GM19397 (cell line): ENCODE measurements around the gene FAM3B.

Experiments used
- ATAC-seq: cut with Tn5 transposase; IDR thresholded peaks from one replicate; pipeline ENCODE4 v1.9.1; 2021; ENCODE audit warnings: mild to moderate bottlenecking, moderate library complexity; ENCODE audit not compliant: unreplicated experiment

The FAM3B gene

DNA sequence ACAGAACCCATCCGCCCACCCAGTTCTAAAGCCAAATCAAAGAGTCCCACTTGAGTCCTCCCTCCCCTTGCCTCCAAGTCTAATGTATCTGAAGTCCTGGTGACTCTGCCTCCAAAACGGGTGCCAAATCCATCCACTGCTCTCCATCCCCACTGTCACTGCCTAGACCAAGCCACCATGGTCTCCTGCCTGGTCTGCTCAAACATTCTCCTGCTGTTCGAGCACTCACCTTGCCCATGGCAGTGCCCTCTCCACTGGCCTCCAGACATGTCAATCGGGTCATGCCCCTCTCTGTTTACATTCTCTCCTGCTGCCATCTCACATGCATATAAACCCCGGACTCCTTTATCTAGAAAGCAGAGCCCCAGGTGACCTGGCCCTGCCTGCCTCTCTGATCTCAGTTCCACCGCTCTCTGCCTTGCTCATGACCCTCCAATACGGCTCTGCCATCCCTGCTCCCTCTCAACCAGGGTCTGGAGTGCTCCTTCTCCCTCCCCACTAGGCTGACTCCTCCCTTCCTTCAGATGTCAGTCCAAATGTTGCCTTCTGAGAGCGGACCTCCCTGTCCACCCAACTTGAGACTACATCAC lies 77.4 kb downstream of the FAM3B start:
- ATAC-seq: no peak

DNA sequence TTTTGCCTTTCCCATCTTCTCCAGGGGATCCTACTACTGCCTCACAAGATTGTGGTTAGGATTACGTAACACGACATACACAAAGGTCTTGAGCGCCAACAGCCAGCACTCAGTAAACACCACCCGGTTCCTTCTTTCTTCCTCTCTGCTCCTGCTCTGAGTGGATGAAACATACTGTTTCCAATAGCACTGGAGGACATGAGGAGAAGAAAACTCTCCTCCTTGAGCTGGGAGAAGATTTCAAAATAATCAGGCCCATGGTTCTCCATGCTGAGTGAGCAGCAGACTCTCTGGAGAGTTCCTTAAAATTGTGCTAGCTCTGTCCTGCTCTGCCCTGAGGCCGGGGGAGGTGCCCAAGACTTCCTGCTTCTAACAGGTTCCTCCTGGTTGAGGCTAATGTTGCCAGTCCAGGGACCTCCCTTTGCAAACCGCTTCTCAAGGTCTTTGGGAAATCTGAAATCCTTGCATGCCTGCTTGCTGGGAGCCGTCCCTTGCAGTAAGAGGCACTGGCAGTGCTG lies 80.0 kb downstream of the FAM3B start:
- no peak for ATAC-seq

DNA sequence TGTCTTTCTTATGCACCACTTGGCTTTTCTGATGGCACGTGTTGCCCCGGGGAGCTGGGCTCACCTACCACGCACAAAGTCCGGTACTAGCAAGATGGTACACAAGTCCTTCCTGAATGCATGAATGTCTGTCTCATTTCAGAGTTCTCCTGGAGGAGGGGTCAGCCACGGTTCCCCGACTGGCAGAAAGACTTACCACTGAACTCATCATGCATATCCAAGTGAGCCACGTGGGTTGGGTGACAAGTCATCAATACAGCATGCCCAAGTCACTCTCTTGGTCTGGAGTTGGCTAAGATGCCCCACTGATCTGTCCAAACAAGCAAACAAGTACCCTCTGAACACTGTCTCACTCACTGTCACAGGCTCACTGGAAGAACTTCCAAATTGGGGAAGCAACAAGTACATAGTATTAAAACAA lies 80.9 kb downstream of the FAM3B start:
- no peak for ATAC-seq

DNA sequence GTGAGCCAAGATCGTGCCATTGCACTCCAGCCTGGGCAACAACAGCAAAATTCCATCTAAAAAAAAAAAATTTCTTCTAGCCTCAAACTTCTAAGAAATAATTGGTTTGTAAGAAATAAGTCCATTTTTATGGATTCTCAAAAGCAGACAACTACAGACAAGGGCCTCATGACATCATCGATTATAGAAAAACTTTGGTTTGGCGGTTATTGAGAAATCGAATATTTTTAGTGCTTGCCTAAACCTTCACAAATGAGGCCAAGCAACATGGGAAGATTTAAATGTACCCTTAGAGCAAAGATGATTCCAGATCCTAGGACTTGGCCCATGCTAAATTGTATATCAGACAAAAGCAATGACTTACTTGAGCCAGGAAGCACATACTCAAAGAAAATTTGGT lies 81.7 kb downstream of the FAM3B start:
- ATAC-seq: no peak

DNA sequence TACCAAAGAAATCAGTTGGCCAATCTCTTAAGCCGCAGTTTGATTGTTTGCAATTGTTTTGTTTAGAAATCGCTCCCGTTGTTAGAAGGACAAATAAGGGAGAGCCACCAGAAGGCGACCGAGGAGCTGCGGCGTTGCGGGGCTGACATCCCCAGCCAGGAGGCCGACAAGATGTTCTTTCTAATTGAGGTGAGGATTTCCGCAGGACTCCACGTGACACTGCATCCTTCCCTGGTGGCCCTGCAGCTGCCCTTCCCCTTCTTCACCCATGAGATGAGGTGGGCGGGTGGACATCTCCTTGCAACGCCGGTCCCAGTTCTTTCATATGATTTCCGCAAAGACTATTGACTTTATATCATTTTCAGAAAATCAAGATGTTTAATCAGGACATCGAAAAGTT lies 82.2 kb downstream of the FAM3B start:
- no peak for ATAC-seq

DNA sequence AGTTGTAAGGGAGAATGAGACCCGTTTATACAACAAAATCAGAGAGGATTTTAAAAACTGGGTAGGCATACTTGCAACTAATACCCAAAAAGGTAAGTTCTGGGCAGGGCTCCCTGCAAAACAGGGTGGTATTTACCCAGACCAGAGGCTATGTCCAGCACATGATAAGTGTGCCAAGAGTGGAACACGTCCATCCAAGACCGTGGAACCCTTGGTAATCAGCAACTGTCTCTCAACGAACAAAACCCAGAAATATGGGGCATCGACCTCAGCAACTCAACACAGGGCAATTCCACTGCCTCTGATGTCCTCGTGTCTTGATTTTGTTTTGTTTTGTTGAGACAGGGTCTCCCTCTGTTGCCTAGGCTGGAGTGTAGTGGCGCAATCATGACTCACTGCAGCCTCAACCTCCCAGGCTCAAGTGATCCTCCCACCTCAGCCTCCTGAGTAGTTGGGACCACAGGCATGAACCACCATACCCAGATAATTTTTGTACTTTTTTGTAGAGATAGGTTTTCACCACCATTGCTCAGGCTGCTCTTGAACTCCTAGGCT lies 82.7 kb downstream of the FAM3B start:
- no peak for ATAC-seq

DNA sequence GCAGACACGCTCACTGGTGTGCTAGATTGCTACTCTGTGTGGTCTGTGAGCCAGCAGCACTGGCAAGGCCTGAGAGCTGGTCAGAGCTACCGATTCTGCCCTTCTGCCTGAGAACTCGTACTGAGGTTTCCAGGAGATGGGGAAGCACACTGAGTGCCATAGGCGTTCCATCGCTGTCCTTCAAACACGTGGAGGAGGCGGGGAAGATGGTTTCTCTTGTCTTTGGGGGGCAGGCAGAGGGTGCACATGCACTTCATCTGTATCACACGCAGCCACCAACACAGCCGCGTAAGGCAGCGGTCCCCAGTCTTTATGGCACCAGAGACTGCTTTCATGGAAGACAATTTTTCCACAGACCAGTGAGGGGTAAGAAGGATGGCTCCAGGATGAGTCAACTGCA lies 85.6 kb downstream of the FAM3B start:
- no peak for ATAC-seq

DNA sequence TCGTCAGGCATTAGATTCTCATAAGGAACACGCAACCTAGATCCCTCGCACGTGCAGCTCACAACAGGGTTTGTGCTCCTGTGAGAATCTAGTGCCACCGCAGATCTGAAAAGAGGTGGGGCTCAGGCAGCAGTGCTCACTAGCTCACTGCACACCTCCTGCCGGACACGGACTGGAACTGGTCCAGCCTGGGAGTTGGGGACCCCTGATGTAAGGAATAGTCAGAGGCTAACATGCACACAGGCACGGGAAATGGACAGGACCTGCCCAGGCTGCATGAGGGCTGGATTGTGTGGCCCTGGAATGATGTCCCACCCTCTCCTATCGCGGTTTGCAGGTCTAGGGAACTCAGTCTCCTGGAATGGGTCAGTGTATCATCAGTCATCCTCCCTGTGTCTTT lies 86.2 kb downstream of the FAM3B start:
- ATAC-seq: no peak

DNA sequence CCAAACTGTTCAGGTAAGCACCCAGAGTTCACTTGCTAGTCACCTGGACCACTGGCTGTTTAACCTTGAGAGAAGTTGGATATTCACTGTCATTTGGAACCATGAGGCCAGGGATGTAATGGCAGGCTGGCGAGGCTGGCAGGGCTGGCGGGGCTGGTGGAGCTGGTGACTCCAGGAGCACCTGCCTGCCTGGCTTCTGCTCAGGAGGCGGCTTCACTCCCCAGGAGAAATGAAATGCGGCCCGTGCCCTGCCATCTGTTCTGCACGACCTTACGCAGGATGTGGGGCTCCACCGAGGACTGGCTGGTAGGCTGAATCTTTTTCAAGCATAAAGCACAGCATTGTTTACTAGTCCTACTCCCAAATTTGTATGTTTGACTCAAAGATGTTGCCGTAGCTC lies 86.7 kb downstream of the FAM3B start:
- ATAC-seq: no peak

DNA sequence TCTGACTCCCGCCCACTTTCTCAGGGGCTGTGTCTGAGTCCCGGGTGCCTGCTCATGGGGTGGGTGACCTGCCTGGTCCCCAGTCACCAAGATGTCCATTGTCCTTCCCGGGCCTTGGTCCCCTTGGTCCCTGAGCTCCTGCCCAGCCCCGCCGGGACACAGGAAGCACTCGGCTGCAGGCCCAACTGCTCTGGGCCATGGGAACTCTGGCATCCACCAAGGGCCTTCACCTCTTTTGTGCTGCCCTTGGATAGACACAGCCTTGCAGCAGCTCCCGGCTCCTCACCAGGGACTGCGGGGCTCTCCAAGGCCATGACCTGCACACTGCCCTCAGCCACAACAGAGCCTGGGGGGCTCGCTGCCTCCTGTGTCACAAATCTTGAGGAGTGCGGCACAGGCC lies 87.4 kb downstream of the FAM3B start:
- ATAC-seq: no peak

DNA sequence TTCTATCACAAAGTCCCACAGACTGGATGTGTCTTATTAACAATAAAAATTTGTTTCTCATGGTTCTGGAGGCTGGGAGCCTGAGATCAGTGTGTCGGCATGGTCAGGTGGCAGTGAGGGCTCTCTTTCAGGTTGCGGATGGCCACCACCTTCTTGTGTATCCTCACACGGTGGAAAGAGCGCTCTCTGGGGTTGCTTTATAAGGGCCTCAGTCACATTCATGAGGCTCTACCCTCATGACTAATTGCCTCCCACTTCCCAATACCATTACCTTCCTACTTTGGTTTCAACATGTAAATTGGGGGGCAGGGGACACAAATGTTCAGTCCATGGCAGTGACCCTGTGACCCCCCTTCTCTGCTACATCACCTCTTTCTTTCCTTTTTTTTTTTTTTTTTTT lies 88.7 kb downstream of the FAM3B start:
- no peak for ATAC-seq

DNA sequence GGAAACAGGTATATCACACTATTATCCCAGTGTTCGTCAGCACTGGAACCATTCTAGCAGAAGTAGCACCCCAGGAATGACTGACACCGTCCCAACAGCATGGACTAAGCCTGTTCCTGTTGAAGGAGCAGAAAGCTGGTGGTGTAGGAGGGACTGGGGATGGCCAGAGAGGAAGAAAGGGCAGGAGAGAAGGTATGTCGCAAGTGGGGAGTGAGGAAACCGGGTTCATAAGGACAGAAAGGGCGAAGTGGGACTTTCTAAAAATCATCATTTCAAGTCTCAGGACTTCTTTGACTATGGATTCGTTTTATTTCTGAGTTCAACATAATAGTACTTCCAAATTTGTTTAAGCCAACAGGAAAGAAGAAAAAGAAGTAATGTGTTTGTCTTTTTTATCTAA lies 89.7 kb downstream of the FAM3B start:
- ATAC-seq: no peak
